Measurements from ENCODE around the gene SLC2A10.

The SLC2A10 gene

GRCh38 chr20:46771195-46771588 is 61.7 kb downstream of the SLC2A10 start:
- DNase-seq, result no peak

DNA sequence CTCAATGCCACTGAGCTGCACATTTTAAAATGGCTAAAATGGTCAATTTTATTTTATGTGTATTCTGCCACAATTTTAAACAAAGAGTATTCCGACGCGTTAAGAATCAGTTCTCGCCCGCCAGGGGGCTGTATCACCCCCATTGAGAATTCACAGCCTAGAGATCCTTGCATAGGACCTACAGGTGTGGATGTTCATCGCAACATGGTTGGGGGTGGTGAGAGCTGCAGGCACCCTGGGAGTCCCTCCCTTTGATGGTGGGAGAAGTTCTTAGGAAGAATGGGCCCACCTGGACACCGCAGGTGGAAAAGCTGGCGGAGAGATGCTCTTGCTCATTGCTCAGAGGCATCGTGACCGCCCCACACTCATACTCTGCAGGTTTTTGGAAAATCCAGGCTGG is 63.5 kb downstream of the SLC2A10 start:
- DNase-seq, result no peak

DNA sequence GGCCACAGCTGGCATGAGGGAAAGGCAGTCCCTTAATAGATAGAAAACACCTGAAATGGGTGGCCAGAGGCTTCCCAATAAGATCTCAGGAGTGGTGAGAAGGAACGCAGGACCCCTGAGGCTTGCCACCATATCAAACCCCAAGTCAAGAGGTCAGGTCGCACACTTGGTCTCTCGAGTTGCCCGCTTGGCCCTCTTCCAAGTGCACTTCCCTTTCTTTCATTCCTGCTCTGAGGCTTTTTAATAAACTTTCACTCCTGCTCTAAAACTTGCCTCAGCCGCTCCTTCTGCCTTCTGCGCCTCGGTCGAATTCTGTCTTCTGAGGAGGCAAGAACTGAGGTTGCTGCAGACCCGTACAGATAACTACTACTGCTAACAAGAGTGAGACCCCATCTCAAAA is 64.2 kb downstream of the SLC2A10 start:
- DNase-seq, result no peak

- DNase-seq, result no peak
These were observed 64.8 kb downstream of the SLC2A10 start for GRCh38 chr20:46774236-46774635.

GRCh38 chr20:46774943-46775560 is 65.6 kb downstream of the SLC2A10 start:
- no peak for DNase-seq

DNA sequence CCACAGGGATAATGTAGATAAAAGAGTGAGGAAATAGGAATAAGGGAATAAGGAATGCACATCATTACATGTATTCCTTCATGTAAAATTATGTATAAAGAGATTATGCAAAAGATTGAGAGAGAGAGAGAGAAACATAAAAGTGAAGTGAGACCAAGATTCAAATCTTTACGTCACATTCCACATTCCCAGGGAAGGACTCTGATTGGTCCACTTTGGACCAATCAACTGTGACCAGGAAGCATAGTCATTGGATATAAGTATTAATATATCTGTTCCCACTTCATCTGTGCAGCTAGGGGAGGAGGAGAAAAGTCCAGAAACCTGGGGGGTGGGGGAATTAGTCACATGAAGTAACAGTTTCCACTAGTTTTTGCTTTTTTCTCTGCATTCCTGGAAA is 66.4 kb downstream of the SLC2A10 start:
- DNase-seq, result no peak

DNA sequence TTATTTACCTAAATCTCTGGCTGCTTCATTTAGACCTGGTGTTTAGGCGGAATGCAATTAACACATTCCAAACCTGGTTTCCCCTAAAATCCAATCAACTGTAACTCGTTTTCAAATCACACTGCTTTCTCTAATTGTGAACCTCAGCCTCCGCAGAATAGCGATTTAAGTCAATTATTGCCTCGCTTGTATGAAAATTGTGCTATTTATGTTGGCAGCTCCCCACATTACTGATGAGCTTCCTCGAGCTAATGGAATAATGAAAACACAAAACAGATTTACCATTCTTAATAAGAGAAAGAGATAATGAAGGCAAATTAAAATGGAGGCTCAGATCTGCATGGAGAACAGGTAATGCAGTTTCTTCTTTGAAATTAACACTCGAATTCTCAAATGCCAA is 67.9 kb downstream of the SLC2A10 start:
- DNase-seq, result no peak

GRCh38 chr20:46779831-46780230 is 70.4 kb downstream of the SLC2A10 start:
- DNase-seq, result no peak

- DNase-seq, result no peak
These were observed 75.1 kb downstream of the SLC2A10 start for GRCh38 chr20:46784436-46785127.
